GM12872 (cell line): ENCODE results near the gene ONECUT3.

Experiments
- CTCF ChIP-seq: IDR thresholded peaks from 3 replicates; pipeline ENCODE4 v1.5.1; 2011; ENCODE audit warnings: low read depth, mild to moderate bottlenecking, low read length, moderate library complexity; ENCODE audit not compliant: insufficient read depth

ONECUT3 gene

GRCh38 chr19:1749373-1750342 is 3.6 kb upstream of the ONECUT3 start:
- TF ChIP-seq CTCF, result no peak

GRCh38 chr19:1750343-1751021 is 2.8 kb upstream of the ONECUT3 start:
- no peak for TF ChIP-seq CTCF

GRCh38 chr19:1751367-1752008 is 1.8 kb upstream of the ONECUT3 start:
- TF ChIP-seq CTCF, result no peak

GRCh38 chr19:1752009-1752756 is 1.1 kb upstream of the ONECUT3 start:
- TF ChIP-seq CTCF, result no peak

GRCh38 chr19:1754018-1754635 is 821 bp downstream of the ONECUT3 start:
- TF ChIP-seq CTCF, result no peak

- no peak for TF ChIP-seq CTCF
These were observed 1.5 kb downstream of the ONECUT3 start for GRCh38 chr19:1754636-1755466.
